Progenitor cell of endocrine pancreas (in vitro differentiated cells): ENCODE measurements around the gene ATF3. TPM values are rescaled to one million over a fixed set of nuclear protein-coding genes. Genes with fewer than 3 reads are reported as not detected.

ENCODE experiments used
- DNase-seq: peaks from one replicate; pipeline ENCODE4 v3.0.0; 2021; ENCODE audit warnings: low spot score; ENCODE audit not compliant: unreplicated experiment
- H3K27ac Mint-ChIP-seq: 2 replicates; pipeline ENCODE4 v1.8.0; 2021; ENCODE audit warnings: mild to moderate bottlenecking, moderate library complexity, mixed read lengths
- H3K27me3 Mint-ChIP-seq: 2 replicates; pipeline ENCODE4 v1.8.0; 2021; ENCODE audit warnings: mixed read lengths
- H3K36me3 Mint-ChIP-seq: 2 replicates; pipeline ENCODE4 v1.8.0; 2022; ENCODE audit warnings: mixed read lengths; ENCODE audit not compliant: insufficient read depth
- H3K4me1 Mint-ChIP-seq: 2 replicates; pipeline ENCODE4 v1.8.0; 2021; ENCODE audit warnings: low read depth, mixed read lengths
- H3K4me3 Mint-ChIP-seq: 2 replicates; pipeline ENCODE4 v1.8.0; 2021; ENCODE audit warnings: low read depth, mild to moderate bottlenecking, moderate library complexity, mixed read lengths
- H3K9me3 Mint-ChIP-seq: 2 replicates; pipeline ENCODE4 v1.8.0; 2021; ENCODE audit warnings: low read depth, mixed read lengths
- total RNA-seq: library from RNA; stranded (reverse); gene quantifications from 2 replicates; pipeline ENCODE4 v1.2.1, GENCODE V29; 2021
- TF ChIP-seq, protein P1 (sequence below): fragments of 200-600 bp; sonication (generic); IDR thresholded peaks from one replicate; pipeline ENCODE4 v1.5.0; 2021; ENCODE audit warnings: antibody characterized with exemption, mild to moderate bottlenecking; ENCODE audit not compliant: unreplicated experiment

Gene ATF3
- total RNA-seq, 1 donor from 2014 or later: 14.6 TPM

DNA sequence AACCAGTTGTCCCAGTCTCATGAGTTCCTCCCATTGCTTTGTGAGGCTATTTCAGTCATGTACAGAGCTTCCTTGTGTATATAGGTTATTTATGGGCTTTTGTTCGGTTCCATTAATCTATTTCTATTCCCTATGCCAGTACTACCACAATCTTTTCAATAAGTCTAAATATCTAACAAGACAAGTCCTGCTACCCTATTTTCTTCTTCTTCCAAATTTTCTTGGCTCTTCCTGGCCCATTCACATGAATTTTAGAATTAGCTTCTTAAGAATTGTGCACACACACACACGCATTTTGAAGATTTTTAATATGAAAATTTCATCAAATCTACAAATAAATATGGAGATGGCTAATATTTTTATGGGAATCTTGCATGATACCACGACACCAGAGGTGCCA, 33.8 kb upstream of the ATF3 start:
- DNase-seq: no peak
- no peaks in the 10 kb centered on the region for H3K36me3 Mint-ChIP-seq
- no peak overlapping the region for H3K27ac Mint-ChIP-seq
- TF ChIP-seq, protein P1, sequence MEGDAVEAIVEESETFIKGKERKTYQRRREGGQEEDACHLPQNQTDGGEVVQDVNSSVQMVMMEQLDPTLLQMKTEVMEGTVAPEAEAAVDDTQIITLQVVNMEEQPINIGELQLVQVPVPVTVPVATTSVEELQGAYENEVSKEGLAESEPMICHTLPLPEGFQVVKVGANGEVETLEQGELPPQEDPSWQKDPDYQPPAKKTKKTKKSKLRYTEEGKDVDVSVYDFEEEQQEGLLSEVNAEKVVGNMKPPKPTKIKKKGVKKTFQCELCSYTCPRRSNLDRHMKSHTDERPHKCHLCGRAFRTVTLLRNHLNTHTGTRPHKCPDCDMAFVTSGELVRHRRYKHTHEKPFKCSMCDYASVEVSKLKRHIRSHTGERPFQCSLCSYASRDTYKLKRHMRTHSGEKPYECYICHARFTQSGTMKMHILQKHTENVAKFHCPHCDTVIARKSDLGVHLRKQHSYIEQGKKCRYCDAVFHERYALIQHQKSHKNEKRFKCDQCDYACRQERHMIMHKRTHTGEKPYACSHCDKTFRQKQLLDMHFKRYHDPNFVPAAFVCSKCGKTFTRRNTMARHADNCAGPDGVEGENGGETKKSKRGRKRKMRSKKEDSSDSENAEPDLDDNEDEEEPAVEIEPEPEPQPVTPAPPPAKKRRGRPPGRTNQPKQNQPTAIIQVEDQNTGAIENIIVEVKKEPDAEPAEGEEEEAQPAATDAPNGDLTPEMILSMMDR: no peak
- H3K9me3 Mint-ChIP-seq: peaks cover 7% of the 10 kb centered on the region
- no peaks in the 10 kb centered on the region for H3K4me1 Mint-ChIP-seq
- H3K27me3 Mint-ChIP-seq: peaks cover 5% of the 10 kb centered on the region
- H3K4me3 Mint-ChIP-seq: no peak overlapping the region

DNA sequence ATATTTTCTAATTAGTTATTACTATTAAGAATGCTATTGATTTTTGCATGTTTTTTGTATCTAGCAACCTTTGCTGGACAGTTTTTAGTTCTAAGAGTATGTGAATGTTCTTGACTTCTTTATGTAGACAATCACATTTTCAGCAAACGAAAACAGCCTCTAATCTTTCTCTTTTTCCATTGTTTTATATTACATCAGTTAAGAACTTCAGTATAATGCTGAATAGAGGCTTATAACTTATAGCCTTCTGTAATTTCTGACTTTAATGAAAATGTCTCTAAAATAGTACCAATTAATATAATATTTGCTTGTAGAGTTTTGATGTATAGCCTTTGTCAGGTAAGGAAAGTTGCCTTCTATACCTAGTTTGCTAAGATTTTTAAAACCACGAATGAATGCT, 33.2 kb upstream of the ATF3 start:
- H3K27me3 Mint-ChIP-seq: peaks cover 5% of the 10 kb centered on the region
- DNase-seq: no peak
- H3K4me3 Mint-ChIP-seq: no peak overlapping the region
- no peaks in the 10 kb centered on the region for H3K36me3 Mint-ChIP-seq
- TF ChIP-seq, protein P1: no peak
- H3K9me3 Mint-ChIP-seq: peaks cover 7% of the 10 kb centered on the region
- H3K4me1 Mint-ChIP-seq: no peaks in the 10 kb centered on the region
- no peak overlapping the region for H3K27ac Mint-ChIP-seq

DNA sequence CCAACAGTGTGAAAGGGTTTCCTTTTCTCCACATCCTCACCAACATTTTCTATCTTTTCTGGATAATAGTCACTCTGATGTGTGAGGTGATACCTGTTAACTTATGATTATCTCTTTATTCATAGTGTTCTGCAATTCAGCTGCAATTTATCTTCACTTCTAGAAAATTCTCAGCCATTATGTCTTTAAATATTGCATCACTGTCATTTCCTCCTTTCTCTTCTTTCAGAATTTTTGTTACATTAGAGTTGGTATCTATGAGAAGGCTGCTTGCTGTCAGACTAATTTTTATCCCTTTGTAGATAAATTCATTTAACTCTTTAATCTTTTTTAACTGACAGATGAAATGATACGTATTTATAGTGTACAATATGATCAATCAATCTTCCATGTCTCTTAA, 30.5 kb upstream of the ATF3 start:
- H3K4me3 Mint-ChIP-seq: no peak overlapping the region
- peaks cover 1% of the 10 kb centered on the region for H3K4me1 Mint-ChIP-seq
- no peak overlapping the region for H3K27ac Mint-ChIP-seq
- no peak for DNase-seq
- TF ChIP-seq, protein P1: no peak
- no peaks in the 10 kb centered on the region for H3K36me3 Mint-ChIP-seq
- peaks cover 7% of the 10 kb centered on the region for H3K9me3 Mint-ChIP-seq
- H3K27me3 Mint-ChIP-seq: peaks cover 5% of the 10 kb centered on the region

DNA sequence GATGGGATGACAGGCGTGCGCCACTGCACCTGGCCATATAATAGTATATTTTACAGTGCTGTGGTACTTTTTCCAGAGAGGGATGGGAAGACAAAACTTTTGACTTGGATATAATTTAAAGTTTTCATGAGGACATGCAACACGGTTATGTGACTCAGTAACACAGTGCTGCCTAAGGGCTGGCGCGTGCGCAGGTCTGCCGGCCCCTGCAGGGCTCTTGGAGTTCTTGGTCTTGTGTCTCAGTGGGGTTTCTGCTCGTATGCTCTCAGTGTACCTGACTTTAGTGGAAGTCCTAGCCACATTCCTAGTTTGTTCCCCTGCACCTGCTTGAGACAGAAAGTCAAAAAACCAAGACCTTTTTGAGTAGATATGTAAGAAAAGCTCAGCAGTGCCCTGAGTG, 27.5 kb upstream of the ATF3 start:
- no peaks in the 10 kb centered on the region for H3K36me3 Mint-ChIP-seq
- no peak overlapping the region for H3K27ac Mint-ChIP-seq
- no peak for DNase-seq
- H3K4me3 Mint-ChIP-seq: no peak overlapping the region
- H3K4me1 Mint-ChIP-seq: peaks cover 1% of the 10 kb centered on the region
- peaks cover 21% of the 10 kb centered on the region for H3K27me3 Mint-ChIP-seq
- TF ChIP-seq, protein P1: no peak
- H3K9me3 Mint-ChIP-seq: peaks cover 7% of the 10 kb centered on the region

DNA sequence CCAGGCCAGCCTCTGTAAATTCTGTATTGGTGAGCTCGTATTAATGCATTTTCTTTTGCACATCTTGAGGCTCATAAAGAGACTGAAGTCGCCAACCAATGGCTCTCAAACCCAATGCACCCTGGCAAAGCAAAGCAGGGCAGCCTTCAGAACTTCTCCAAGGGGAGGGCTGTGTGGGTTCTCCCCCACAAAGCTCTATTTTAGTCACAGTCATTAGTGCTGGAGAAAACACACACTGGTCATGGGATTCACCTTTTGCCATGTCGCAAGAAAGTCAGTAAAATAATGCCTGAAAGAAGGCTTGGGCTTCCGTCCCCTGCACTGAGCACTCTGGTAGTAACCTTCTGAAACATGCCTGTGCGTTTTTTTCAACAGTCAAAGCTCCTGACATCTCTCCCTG, 26.3 kb upstream of the ATF3 start:
- Mint-ChIP-seq H3K27me3 (peaks cover 25% of the 10 kb centered on the region), H3K4me1 (peaks cover 1% of the 10 kb centered on the region), H3K4me3 (no peak overlapping the region), H3K27ac (no peak overlapping the region), H3K9me3 (peaks cover 7% of the 10 kb centered on the region), H3K36me3 (no peaks in the 10 kb centered on the region)
- DNase-seq: no peak
- TF ChIP-seq, protein P1: no peak
